ENCODE measurements around the gene HUS1. TPM values are rescaled to one million over a fixed set of nuclear protein-coding genes. Genes with fewer than 3 reads are reported as not detected.

HUS1 gene
- 18.1 to 24.8 TPM (median 19.3 TPM) in 5 replicates for total RNA-seq (2022; extraction: Qiagen RNA extraction; ENCODE audit: low read depth)

GRCh38 chr7:47979145-47979831 lies at the start of gene HUS1:
HUS1 (minus strand) TSS chr7:47979615; CDS start chr7:47979519, 96 bp downstream.

GRCh38 chr7:48028938-48029337 lies 49.5 kb upstream of the HUS1 start, which contains the start of gene SUN3:
SUN3 (minus strand) TSS chr7:48029107; CDS start chr7:48028938, 169 bp downstream.

GRCh38 chr7:47948141-47948790 lies 31.1 kb downstream of the HUS1 start, which contains the start of gene PKD1L1:
PKD1L1 (minus strand) TSS chr7:47948466; CDS start chr7:47948440, 26 bp downstream.

Other genes with a start within 250 kb of the HUS1 start
- 0.06 to 0.41 TPM (median 0.20 TPM) in 5 replicates for gene PKD1L1, start 31.1 kb downstream of the HUS1 start, total RNA-seq (2022; extraction: Qiagen RNA extraction; ENCODE audit: low read depth)
- 0.46 TPM in 1 of 5 replicates, not detected in the others for gene SUN3, start 49.5 kb upstream of the HUS1 start, total RNA-seq (2022; extraction: Qiagen RNA extraction; ENCODE audit: low read depth)
- gene C7orf57, start 55.9 kb upstream of the HUS1 start, total RNA-seq (2022; extraction: Qiagen RNA extraction; ENCODE audit: low read depth): 0.24 to 0.37 TPM (median 0.28 TPM) in 5 replicates
- gene UPP1, start 109.7 kb upstream of the HUS1 start, total RNA-seq (2022; extraction: Qiagen RNA extraction; ENCODE audit: low read depth): 71.3 to 110 TPM (median 90.1 TPM) in 5 replicates
- gene ABCA13, start 191.8 kb upstream of the HUS1 start, total RNA-seq (2022; extraction: Qiagen RNA extraction; ENCODE audit: low read depth): 0.01 to 0.07 TPM (median 0.05 TPM) in 4 of 5 replicates, not detected in the other